GM12801 (cell line): ENCODE data around the gene SAMM50.

Experiments
- TF ChIP-seq, protein P1 (sequence below): IDR thresholded peaks from one replicate; pipeline ENCODE4 v1.5.1; 2011; ENCODE audit warnings: control low read depth; ENCODE audit not compliant: insufficient read length; ENCODE audit errors: extremely low read depth

SAMM50 gene

DNA sequence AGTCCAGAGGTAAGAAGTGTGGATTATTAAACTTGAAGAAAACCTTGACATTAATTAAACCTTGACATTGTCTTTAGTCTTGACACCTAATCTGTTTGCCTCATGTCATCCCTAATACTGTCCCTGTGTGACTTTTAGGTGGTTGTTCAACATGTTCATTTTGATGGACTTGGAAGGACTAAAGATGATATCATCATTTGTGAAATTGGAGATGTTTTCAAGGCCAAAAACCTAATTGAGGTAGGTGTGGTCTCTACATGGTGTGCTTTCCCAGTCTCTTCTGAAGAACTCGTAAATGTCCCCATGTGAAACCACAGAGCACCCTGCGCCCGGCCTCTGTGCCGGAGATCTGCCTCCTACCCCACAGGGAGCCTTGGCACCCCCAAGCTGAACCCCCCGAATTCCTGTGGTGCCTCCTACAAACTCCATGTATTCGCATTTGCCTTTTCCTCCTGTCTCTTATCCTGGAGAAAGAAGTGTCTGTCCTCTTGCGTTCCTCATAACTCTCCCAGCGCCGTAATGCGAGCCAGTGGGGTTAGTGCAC is 9.1 kb downstream of the SAMM50 start:
- TF ChIP-seq, protein P1, sequence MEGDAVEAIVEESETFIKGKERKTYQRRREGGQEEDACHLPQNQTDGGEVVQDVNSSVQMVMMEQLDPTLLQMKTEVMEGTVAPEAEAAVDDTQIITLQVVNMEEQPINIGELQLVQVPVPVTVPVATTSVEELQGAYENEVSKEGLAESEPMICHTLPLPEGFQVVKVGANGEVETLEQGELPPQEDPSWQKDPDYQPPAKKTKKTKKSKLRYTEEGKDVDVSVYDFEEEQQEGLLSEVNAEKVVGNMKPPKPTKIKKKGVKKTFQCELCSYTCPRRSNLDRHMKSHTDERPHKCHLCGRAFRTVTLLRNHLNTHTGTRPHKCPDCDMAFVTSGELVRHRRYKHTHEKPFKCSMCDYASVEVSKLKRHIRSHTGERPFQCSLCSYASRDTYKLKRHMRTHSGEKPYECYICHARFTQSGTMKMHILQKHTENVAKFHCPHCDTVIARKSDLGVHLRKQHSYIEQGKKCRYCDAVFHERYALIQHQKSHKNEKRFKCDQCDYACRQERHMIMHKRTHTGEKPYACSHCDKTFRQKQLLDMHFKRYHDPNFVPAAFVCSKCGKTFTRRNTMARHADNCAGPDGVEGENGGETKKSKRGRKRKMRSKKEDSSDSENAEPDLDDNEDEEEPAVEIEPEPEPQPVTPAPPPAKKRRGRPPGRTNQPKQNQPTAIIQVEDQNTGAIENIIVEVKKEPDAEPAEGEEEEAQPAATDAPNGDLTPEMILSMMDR: no peak

DNA sequence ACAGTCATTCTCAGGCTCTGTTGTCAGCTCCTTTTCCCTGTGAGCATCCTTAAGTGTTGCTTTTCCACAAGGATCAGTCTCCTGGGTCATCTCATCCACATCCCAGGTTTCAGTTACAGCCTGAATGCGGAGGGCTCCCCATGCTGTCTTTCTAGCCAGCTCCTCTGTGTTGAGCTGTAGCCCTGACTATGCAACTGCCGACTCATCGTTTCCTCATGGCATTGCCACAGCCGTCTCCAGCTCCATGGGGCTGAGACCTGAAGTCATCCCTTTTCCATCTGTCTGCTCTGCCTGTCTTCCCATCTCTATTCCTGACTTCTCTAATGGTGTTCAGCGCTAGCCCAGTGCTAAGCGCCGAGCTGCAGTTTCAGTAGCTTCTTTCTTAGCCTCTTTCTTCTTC is 11.8 kb downstream of the SAMM50 start:
- TF ChIP-seq, protein P1: no peak

DNA sequence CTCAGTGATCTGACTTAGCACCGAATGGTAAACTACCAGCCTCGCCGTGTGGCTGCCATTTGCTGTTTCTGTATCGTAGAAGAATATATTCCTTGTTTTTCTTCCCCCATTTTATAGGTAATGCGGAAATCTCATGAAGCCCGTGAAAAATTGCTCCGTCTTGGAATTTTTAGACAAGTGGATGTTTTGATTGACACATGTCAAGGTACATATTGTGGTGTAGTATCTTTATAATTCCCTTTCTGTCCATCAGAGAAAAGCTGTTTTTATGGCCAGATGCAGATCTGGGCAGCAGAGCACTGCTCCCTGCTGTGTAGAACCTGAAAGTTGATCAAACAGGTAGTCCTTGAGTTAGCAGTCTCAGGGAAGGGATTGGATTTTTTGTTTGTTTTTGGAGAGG is 13.4 kb downstream of the SAMM50 start:
- TF ChIP-seq, protein P1: no peak

DNA sequence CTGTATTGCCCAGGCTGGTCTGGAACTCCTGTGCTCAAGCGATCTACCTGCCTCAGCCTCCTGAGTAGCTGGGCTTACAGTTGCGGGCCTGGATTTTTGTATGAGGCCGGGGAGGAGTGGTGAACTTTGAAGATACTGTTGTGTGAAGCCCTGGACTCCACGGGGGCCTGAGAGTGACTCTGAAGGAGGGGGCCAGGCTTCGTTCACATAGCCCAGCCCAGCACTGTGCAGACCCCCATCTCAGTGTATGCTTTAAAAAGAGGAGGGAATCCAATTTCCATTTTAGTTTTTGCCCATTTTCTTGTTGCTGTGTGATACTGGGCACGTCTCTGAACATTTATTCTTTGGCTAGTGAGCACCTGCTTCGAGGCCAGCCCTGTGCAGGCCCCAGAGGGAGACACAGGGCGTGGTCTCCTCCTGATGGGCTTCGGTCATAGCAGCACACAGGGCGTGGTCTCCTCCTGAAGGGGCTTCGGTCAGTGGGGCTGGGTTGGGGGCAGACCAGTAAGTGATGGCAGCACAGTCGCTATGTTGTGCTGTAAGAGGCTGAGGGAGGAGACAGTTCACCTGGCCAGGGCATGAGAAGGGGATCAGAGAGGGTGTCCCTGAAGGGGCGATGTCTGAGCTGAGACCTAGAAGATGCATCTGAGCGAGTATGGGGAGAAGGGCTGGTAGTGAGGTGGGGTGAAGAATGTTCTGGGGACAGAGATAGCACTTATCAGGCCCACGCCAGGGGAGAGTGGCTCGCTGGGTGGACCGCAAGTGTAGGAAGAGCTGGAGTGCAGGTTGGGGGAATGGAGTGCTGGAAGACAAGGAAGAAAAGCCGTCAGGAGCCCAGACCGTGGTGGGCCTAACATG is 14.0 kb downstream of the SAMM50 start:
- TF ChIP-seq, protein P1: no peak

DNA sequence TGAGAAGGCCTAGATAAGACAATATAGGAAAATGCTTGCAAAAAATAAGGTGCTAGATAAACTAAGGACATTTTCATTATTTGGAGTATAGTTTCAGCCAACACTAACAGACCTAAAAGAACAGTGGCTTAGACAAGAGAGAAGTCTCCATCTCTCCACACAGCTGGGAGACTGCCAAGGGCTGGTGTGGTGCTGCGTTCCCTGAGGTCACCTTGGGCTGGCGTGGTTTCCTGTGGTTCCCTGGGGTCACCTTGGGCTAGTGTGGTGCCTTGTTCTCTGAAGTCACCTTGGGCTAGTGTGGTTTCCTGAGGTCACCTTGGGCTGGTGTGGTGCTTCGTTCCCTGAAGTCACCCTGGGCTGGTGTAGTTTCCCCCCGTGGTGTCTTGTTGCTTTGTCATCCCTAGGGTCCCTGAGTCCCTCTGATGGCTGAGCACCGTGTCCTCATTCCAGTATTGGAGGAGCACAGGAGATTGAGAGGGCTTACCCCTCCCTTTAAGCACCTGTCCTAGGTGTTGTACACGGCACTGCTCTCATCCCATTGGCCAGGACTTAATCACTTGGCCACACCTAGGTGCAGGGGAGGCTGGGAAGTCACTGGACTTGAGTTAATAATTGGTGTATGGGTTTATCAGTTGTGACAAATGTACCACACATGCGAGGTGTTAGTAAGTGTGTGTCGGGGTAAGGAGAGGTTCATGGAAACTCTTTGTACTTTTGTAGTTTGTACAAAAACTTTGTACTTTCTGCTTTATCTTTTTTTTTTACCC is 14.9 kb downstream of the SAMM50 start:
- TF ChIP-seq, protein P1: no peak

DNA sequence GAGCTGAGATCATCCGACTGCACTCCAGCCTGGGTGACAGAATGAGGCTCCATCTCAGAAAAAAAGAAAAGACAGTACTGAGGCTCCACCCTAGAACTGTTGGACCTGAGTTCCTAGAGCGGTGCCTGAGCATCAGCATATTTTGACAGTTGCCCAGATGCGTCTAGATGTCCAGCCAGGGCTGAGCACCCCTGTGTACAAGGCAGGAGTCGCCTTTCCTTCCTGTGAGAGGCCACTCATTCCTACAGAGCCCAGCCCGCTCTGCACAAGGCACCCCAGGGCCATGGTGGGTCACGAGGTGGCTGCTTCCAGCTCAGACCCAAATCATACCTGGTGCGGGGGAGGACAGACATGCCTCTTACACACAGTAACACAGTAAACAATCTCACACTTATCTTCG is 15.9 kb downstream of the SAMM50 start:
- TF ChIP-seq, protein P1: no peak

DNA sequence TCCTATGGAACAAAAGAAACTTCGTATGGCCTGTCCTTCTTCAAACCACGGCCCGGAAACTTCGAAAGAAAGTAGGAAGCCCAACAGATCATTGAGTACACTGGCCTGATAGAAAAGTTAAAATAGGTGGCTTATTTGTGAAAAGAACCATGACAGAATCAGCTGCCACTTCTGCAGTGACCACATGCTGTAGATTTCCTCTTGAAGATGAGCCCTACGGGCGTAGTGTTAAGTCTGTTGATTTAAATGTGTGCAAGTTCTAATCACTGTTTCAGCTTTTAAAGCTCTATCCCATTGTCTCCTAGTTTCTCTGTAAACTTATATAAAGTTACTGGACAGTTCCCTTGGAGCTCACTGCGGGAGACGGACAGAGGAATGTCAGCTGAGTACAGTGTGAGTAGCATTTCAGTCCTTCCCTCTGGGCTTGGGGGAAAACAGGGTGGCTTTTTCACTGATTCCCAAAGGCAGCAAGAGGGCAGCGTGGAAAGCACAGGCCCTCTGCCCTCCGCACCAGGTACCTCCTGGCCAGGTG is 17.8 kb downstream of the SAMM50 start:
- TF ChIP-seq, protein P1: no peak
